GF-D8 (cell line): ENCODE results near the gene DOCK8.
"Not testable (repeated sequence)": the region's sequence is repeated elsewhere in the genome, so short reads cannot be mapped to it uniquely, and the experiment has no call there.

Source experiments
- DNase-seq: peaks from one replicate; lab custom pipeline; 2025; lab: John Stamatoyannopoulos, UW

DOCK8 gene

GRCh38 chr9:224582-225520, 10.2 kb downstream of the DOCK8 start:
- peak; percentile 74 for DNase-seq

- DNase-seq, result peak; percentile 84
Measured at GRCh38 chr9:227860-228259, 13.2 kb downstream of the DOCK8 start.

DNA sequence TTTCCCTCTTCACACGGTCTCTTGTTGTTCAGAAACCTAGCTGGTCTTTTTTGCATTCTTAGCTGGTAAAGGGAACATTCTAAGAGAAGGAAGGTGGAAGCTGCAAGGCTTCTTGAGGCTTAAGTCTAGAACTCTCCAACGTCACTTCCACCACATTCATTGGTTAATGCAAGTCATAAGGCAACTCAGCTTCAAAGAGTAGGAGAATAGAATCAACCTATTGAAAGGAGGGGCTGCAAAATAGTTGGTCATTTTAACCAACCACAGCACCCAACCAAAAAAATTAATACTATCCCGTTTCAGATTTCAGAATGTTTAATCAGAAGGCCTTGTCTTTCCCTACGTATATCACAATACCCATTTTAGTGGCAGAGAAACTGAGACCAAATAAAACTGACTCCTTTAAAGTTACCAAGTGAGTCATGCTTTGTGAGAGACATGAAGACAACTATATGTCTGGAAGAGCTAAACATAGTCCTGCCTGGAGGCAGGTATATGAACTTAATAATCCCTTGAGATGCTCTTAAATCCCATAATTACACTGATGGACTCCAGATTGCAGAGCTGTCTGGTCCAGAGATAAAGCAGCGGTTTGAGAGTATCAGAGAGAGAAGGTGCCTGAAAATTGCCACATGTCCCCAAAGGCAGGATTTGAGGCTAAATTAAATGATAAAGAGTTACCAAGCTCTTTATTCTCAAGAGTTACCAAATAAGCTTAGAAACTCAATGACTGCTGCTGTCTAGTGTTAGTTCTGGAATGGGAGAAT, 14.4 kb downstream of the DOCK8 start:
- no peak for DNase-seq

DNA sequence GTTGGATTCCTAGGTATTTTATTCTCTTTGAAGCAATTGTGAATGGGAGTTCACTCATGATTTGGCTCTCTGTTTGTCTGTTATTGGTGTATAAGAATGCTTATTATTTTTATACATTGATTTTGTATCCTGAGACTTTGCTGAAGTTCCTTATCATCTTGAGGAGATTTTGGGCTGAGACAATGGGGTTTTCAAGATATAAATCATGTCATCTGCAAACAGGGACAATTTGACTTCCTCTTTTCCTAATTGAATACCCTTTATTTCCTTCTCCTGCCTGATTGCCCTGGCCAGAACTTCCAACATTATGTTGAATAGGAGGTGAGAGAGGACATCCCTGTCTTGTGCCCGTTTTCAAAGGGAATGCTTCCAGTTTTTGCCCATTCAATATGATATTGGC, 17.0 kb downstream of the DOCK8 start:
- DNase-seq, result not testable (repeated sequence)

DNA sequence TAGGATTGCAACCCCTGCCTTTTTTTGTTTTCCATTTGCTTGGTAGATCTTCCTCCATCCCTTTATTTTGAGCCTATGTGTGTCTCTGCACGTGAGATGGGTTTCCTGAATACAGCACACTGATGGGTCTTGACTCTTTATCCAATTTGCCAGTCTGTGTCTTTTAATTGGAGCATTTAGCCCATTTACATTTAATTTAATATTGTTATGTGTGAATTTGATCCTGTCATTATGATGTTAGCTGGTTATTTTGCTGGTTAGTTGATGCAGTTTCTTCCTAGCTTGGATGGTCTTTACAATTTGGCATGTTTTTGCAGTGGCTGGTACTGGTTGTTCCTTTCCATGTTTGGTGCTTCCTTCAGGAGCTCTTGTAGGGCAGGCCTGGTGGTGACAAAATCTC, 19.0 kb downstream of the DOCK8 start:
- not testable (repeated sequence) for DNase-seq

- DNase-seq, result peak; percentile 83
Measured at GRCh38 chr9:237141-237857, 22.6 kb downstream of the DOCK8 start.

- DNase-seq, result no peak
Measured at GRCh38 chr9:237858-238345, 23.2 kb downstream of the DOCK8 start.

DNA sequence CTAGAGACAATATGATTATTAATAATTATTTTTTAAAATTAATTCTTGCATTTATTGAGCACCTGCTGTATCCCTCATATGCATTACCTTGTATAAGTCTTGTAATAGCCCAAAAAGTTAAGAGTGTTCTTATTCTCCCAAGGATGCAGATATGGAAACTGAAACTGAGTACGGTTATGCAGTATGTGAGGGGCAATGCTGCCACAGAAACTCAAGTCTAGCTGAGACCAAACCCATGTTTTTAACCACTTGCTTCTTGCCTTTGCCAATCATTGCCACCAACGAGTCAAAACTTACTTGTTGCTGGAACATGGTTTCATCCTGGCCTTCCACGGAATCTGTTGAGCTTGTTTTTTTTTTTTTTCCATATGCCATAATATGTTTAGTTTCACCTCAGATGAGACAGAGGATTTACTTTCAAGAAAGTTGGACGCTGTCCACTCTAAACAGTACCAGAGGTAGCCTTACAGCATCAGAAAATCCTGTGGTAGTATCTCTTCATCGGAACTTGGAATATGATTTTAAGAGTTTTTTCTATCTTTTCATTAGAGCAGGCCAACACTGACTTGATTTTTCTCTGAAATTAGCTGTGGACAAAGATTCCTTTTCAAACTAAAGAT, 27.9 kb downstream of the DOCK8 start:
- no peak for DNase-seq

- DNase-seq, result no peak
Measured at GRCh38 chr9:248278-248961, 33.8 kb downstream of the DOCK8 start.

GRCh38 chr9:249025-249424, 34.4 kb downstream of the DOCK8 start:
- DNase-seq, result no peak

GRCh38 chr9:250039-250438, 35.4 kb downstream of the DOCK8 start:
- no peak for DNase-seq

- DNase-seq, result no peak
Measured at GRCh38 chr9:250625-251024, 36.0 kb downstream of the DOCK8 start.

DNA sequence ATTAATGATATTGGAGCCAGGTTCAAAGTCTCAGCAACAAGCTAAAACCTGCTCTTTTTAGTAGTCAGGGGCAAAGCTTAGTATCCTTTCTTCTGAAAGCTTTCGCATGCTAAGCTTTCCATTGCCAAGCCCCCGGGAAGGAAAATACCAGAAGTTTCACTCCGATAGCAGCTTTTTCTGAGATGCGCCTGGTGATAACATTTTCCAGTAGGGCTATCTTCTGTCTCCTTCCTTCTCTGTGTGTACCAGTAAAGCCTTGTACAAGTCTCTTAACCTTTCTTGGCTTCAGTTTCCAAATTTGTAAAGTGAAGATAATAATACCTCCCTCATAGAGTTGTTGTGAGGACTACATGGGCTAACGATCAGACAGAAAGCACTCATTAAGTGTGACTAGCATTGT, 36.7 kb downstream of the DOCK8 start:
- DNase-seq, result no peak

GRCh38 chr9:253539-253938, 38.9 kb downstream of the DOCK8 start:
- no peak for DNase-seq

DNA sequence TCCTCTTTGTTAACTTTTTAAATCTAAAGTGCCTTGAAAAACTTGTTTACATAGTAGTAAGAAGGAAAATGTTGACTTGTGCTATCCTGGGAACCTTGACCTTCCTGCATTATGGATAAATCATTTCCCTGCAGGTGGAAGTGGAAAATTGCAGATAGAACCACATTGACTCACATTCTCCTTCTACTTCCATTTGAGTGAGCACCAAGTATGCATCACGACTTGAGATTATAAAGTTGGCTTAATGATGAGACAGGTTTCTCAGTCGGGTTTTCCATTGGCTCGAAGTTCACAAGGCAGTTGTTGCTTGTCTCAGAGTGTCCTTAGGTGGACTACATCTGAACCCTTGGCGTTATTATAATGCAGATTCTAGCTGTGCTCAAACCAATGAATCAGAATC, 39.9 kb downstream of the DOCK8 start:
- no peak for DNase-seq

GRCh38 chr9:257957-258356, 43.3 kb downstream of the DOCK8 start:
- DNase-seq, result peak; percentile 88

DNA sequence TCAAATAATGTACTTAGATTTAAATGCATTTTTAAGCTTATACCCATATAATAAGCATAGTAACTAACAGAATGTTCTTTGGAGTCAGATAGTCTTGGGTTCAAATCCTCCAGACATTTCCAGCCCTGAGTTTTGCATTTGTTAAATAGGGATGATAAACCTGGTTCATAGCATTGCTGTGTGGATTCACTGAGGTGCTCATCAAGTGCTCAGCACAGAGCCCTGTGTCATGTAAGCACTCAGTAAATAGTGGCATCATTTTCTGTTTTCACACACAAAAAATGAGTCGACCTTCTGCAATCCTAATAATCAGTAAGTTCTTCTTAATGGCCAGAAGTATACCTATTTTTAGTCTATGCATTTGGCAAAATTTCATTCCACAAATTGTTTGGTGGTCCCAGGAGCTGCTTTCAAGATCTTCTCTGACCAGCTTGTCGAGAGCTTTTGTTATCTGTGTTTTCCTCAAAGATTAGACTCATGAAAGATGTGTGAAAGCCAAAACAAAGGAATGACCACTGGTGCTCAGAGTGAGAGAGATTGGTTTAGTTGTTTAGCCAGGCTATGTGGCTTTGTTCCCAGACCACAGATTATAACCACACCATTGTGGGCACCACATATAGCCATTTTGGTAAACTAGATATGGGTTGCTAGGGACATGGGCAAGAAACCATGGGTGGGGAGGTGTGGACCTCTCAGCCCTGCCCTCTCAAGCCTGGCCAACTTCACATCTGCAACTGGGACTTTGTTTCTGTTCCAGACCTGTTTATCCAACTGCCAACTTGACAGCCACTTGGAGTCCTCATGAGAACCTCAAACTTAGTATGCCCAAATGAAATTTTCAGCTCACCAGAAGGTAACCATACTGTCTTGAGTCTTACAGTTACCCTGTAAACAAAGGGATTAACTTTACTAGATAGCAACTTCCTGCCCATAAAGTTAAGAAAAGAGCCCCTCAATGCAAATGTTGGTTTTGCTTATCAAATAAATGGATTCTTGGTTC, 45.0 kb downstream of the DOCK8 start:
- no peak for DNase-seq

DNA sequence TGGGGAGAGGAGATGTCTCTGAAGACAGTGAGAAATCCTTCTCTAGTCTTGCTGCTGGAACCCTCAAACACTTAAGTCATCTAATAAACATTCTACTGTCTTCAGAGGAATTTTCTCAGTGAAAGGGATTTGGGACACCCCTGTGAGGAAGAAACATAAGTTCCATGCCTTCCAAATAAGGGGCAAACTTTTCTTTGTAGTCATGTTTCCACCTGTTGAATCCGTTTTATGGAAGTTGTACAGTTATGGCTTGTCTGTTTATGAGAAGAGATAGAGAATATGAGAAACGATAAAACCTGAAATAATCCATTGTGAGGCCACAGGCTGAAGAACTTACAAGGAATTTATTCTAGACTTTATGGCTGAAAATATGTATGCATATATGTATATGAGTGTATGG, 49.6 kb downstream of the DOCK8 start:
- no peak for DNase-seq

GRCh38 chr9:265209-265870, 50.7 kb downstream of the DOCK8 start:
- no peak for DNase-seq
